Right cardiac atrium (tissue), 5 donors: ENCODE measurements around the gene SLC25A22. TPM values are rescaled to one million over a fixed set of nuclear protein-coding genes. Genes with fewer than 3 reads are reported as not detected.

Experiments used
- ATAC-seq, 2 donors: fragments of 200-7000 bp; cut with Tn5 transposase; one replicate each; pipeline versions ENCODE4 v1.8.0 to v1.9.1; 2020; ENCODE audit warnings: moderate library complexity in 2 of 2, mild to moderate bottlenecking in 1 of 2
- DNase-seq, 3 donors: peaks; one replicate each; pipeline ENCODE4 v3.0.0-alpha.2; 2020
- H3K27ac ChIP-seq: one replicate; pipeline ENCODE4 v1.5.1; 2013; ENCODE audit warnings: mild to moderate bottlenecking, low read length, control low read depth, moderate library complexity
- H3K27me3 ChIP-seq: one replicate; pipeline ENCODE4 v1.6.1; 2013; ENCODE audit not compliant: control insufficient read depth, insufficient read depth
- H3K4me1 ChIP-seq: one replicate; pipeline ENCODE4 v1.6.1; 2013; ENCODE audit warnings: low read length; ENCODE audit not compliant: control insufficient read depth, insufficient read depth
- H3K4me3 ChIP-seq: one replicate; pipeline ENCODE4 v1.5.1; 2013; ENCODE audit warnings: low read length, control low read depth
- H3K9me3 ChIP-seq: one replicate; pipeline ENCODE4 v1.6.1; 2013; ENCODE audit warnings: low read length; ENCODE audit not compliant: control insufficient read depth
- WGBS: extraction: QIAGEN DNeasy Blood & Tissue Kit; methylation state at CpG from one replicate; pipeline ENCODE4 v1.1.7; 2013; 5-methylcytosine and 5-hydroxymethylcytosine counted together
- intact Hi-C, 4 donors: fragments of 100-400 bp; cut with DNase I; formaldehyde crosslinking; loops; one replicate each; pipeline versions ENCODE4 v1.11.0 to v1.14.0; 2022 to 2023
- polyA plus RNA-seq: library from polyadenylated mRNA; stranded (reverse); fragments of 200-250 nt; gene quantifications from one replicate; pipeline ENCODE4 v1.2.3, GENCODE V29; 2013
- total RNA-seq, 4 donors: library from RNA; stranded (reverse); fragmentation: NEBNext Ultra II Directional; extraction: Animal tissue kit (Norgen Biotek cat#: 25700); gene quantifications; one replicate each; pipeline ENCODE4 v1.2.1, GENCODE V29; 2021
- donor health status: healthy with polysubstance abuse.
- donor health status: DM: no; HTN: yes; CAD: no.
- donor health status: DM: no; HTN: no; CAD: no.
- donor health status: DM: no; HTN: yes; CAD: no; lungs with severe emphysema.
- donor health status: DM: yes; HTN: yes; CAD: no.

The SLC25A22 gene
- total and polyA plus RNA-seq, 5 donors, result 3.8 to 9.0 (median 6.1) TPM

DNA sequence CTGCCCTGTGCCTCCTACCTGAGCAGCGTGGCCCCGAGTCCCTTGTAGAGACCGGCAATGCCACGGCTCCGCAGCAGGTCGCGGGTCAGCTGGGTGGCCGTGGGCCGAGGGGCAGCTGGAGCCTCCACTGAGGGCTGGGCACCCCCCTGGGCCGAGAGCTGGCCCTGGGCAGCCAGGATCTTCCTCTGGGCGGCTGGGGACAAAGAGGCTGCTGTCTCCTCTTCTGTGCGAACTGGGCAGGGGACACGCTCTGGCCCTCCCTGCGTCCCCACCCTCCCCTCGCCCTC, 5.6 kb downstream of the SLC25A22 start:
- ATAC-seq, result no peak
- no peaks in the 10 kb centered on the region for H3K27me3 ChIP-seq
- H3K9me3 ChIP-seq, result no peaks in the 10 kb centered on the region
- whole genome bisulfite sequencing, result 89% methylated on average over 15 of the region's 15 CpGs
- H3K4me1 ChIP-seq, result peaks cover 6% of the 10 kb centered on the region
- H3K4me3 ChIP-seq, result no peak overlapping the region
- intact Hi-C loops, result no loop called here
- DNase-seq, result peak in 1 of 3 donors; percentile 63
- no peak overlapping the region for H3K27ac ChIP-seq

- Histone ChIP-seq H3K4me3 (no peak overlapping the region), H3K4me1 (peaks cover 5% of the 10 kb centered on the region), H3K27ac (no peak overlapping the region), H3K27me3 (no peaks in the 10 kb centered on the region), H3K9me3 (no peaks in the 10 kb centered on the region)
- no peak for ATAC-seq
- intact Hi-C loops, result no loop called here
- peak in 2 of 3 donors; percentile 59 to 62 for DNase-seq
- 93% methylated on average over 49 of the region's 49 CpGs for WGBS
Measured at GRCh38 chr11:791658-792534, 6.2 kb downstream of the SLC25A22 start.

GRCh38 chr11:790721-791564, 7.1 kb downstream of the SLC25A22 start:
- 65% methylated on average over 18 of the region's 18 CpGs for WGBS
- H3K27ac ChIP-seq, result no peak overlapping the region
- DNase-seq (peak in 2 of 3 donors; percentile 15 to 55), ATAC-seq (no peak)
- no peaks in the 10 kb centered on the region for H3K9me3 ChIP-seq
- H3K4me3 ChIP-seq, result no peak overlapping the region
- no peaks in the 10 kb centered on the region for H3K27me3 ChIP-seq
- intact Hi-C loops, result no loop called here
- H3K4me1 ChIP-seq, result no peaks in the 10 kb centered on the region

- no peaks in the 10 kb centered on the region for H3K27me3 ChIP-seq
- H3K4me3 ChIP-seq, result no peak within 1 kb of the TSS
- intact Hi-C loops, result no loop called here
- no peaks in the 10 kb centered on the region for H3K9me3 ChIP-seq
- no peaks in the 10 kb centered on the region for H3K4me1 ChIP-seq
- 6% methylated on average over 44 of the region's 44 CpGs for WGBS
- H3K27ac ChIP-seq, result no peak within 1 kb of the TSS
- DNase-seq, result peak in 1 of 3 donors; percentile 71
- peak in 1 of 2 donors; percentile 4 for ATAC-seq
Measured at GRCh38 chr11:789943-790342, 8.1 kb downstream of the SLC25A22 start, which contains the start of gene CEND1. TSS of gene CEND1 (minus strand) at chr11:790090. CDS start at chr11:788576, 1,514 bp downstream.

DNA sequence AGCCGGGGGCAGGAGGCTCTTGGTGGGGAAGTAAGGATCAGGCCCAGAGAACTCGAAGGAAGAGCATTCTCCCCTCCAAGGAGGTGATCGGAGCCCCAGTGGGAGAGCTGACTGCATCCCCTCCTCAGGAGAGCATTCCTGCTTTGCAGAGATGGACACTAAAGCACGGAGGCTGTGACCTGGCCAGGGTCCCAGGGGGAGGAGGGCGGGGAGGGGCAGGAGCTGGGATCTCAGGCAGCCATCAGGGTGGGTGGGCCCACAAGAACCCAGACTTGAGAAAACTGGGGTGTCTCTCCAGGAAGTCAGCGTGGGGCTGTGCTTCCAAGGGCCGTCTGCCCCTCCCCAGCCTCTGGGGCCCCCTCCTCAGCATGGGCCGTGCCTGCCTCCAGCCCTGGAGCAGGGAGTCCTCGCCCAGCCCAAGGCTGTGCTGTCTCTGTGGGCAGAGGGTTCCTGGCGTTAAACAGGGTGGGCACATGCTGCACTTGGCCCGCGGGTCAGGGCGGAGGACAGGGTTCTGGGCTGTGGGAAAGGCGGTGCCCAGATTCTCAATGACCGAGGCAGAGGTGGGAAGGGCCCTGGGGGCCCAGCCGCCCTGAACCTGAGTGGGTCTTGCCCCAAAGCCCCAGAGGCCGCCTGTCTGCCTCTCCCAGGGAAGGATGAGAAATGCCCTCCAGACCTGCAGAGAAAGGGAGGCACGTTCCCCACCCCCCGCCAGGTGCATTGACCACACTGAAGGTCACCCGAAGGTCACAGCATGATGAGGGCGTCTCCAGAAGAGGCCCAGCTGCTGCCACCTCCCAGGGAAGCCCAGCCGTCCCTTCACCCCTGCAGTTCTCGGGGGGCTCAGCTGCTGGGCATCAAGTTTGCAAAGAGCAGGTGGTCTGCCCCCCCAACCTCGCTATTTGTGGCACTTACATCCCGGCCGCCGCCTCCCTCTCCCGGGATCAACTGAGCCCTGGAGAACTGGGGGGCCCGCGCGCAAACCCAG, 8.8 kb downstream of the SLC25A22 start:
- 38% methylated on average over 31 of the region's 31 CpGs for WGBS
- no peaks in the 10 kb centered on the region for H3K9me3 ChIP-seq
- no peak for ATAC-seq
- no peak overlapping the region for H3K4me3 ChIP-seq
- no peaks in the 10 kb centered on the region for H3K4me1 ChIP-seq
- H3K27me3 ChIP-seq, result no peaks in the 10 kb centered on the region
- peak in 1 of 3 donors; percentile 58 for DNase-seq
- intact Hi-C loops, result no loop called here
- H3K27ac ChIP-seq, result no peak overlapping the region

- 66% methylated on average over 28 of the region's 28 CpGs for WGBS
- no peaks in the 10 kb centered on the region for H3K27me3 ChIP-seq
- H3K4me3 ChIP-seq, result no peak overlapping the region
- DNase-seq (peak in 1 of 3 donors; percentile 58), ATAC-seq (no peak)
- intact Hi-C loops, result no loop called here
- no peak overlapping the region for H3K27ac ChIP-seq
- H3K9me3 ChIP-seq, result no peaks in the 10 kb centered on the region
- H3K4me1 ChIP-seq, result no peaks in the 10 kb centered on the region
Measured at GRCh38 chr11:788009-788640, 10.0 kb downstream of the SLC25A22 start.

GRCh38 chr11:787084-787675, 10.9 kb downstream of the SLC25A22 start:
- DNase-seq (no peak), ATAC-seq (no peak)
- no peak overlapping the region for H3K4me3 ChIP-seq
- no peaks in the 10 kb centered on the region for H3K27me3 ChIP-seq
- H3K4me1 ChIP-seq, result no peaks in the 10 kb centered on the region
- WGBS, result 88% methylated on average over 24 of the region's 24 CpGs
- no peaks in the 10 kb centered on the region for H3K9me3 ChIP-seq
- H3K27ac ChIP-seq, result no peak overlapping the region
- intact Hi-C loops, result no loop called here

DNA sequence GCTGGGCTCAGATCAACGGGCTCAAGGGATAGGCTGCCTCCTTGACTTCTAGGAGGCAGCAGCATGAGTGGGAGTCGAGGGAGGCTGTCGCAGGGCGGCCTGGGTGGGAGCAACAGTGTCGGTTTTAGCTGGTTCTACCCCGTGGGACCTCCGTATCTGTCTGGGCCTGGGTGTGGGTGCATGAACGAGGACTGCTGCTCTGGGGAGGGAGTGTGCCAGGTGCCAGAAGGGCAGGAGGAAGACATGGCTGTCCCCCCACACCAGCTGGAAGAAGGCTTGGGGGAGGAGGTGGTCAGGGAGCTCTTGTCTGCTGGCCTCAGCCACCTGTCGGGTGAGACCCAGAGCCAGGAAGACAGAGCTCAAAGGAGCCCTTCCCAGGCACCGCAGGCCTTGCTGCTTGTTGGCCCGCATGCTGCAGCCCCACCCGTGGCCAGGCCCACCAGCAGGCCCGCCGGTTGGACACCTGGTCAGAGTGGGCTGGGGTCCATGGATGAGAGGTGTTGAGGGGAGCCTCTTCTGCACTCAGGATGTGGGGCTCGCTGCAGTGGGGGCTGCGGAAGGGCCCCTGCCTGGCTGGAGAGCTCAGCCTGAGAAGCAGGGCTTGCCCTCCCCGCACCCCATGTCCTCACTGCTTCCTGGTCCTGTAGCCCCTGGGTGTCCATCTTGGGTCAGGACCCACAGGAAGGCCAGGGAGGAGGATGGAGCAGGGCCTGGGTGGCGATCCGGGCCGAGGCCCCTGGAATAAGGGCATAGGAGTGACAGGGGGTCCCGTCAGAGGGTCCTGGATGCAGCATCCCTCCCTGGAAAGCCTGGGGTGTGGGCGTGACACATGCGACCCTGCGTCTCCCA, 11.6 kb downstream of the SLC25A22 start:
- WGBS, result 77% methylated on average over 24 of the region's 24 CpGs
- Histone ChIP-seq H3K27ac (no peak overlapping the region), H3K4me1 (no peaks in the 10 kb centered on the region), H3K27me3 (no peaks in the 10 kb centered on the region), H3K9me3 (no peaks in the 10 kb centered on the region), H3K4me3 (no peak overlapping the region)
- no peak for ATAC-seq
- intact Hi-C loops, result no loop called here
- peak in 1 of 3 donors; percentile 39 for DNase-seq

- DNase-seq, result peak; percentile 78 to 92 (median 91)
- Histone ChIP-seq H3K4me3 (no peak overlapping the region), H3K27me3 (no peaks in the 10 kb centered on the region), H3K4me1 (no peaks in the 10 kb centered on the region), H3K27ac (no peak overlapping the region), H3K9me3 (no peaks in the 10 kb centered on the region)
- intact Hi-C loops, result no loop called here
- WGBS, result 16% methylated on average over 24 of the region's 24 CpGs
- peak; percentile 79 for ATAC-seq
Measured at GRCh38 chr11:783581-784015, 14.5 kb downstream of the SLC25A22 start.
